ENCODE results near the gene ZNF639.
A peak's percentile ranks its signal among the peaks of the same experiment; 100 is the strongest.
"Not testable (repeated sequence)": the region's sequence is repeated elsewhere in the genome, so short reads cannot be mapped to it uniquely, and the experiment has no call there.

The ZNF639 gene
- 78.7 to 96.8 reads per million in 2 donors for total RNA-seq

GRCh38 chr3:179322286-179323196 is at the start of gene ZNF639:
Gene ZNF639 (plus strand): TSS chr3:179323031. CDS start chr3:179328294, 5,263 bp downstream.
- DNase-seq, result peak; percentile 78

DNA sequence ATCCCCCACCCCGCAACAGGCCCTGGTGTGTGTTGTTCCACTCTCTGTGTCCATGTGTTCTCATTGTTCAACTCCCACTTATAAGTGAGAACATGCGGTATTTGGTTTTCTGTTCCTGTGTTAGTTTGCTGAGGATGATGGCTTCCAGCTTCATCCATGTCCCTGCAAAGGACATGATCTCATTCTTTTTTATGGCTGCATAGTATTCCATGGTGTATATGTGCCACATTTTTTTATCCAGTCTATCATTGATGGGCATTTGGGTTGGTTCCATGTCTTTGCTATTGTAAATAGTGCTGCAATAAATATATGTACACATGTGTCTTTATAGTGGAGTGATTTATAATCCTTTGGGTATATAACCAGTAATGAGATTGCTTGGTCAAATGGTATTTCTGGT is 48.4 kb upstream of the ZNF639 start:
- not testable (repeated sequence) for DNase-seq

DNA sequence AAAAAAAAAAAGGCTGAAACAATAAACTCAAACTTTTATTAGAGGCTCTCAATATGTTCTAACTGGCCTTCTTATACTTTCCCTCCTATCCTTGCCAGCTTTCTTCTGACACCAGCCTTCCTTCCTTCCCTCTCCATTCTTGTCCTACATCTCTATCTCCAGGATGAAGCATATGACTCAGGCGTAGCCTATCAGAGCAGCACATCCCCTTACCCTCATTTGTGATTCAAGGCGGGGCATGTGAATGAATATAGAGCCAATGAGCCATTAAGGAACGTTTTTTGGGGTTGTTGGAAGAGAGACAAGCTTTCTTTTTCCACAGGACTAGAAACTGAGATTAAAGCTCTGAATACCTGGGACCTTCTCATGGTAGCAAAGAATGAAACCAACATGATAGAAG is 46.8 kb upstream of the ZNF639 start:
- DNase-seq, result no peak

- no peak for DNase-seq
These were observed 46.1 kb upstream of the ZNF639 start for GRCh38 chr3:179276743-179277142.

GRCh38 chr3:179278151-179278550 is 44.7 kb upstream of the ZNF639 start:
- no peak for DNase-seq

DNA sequence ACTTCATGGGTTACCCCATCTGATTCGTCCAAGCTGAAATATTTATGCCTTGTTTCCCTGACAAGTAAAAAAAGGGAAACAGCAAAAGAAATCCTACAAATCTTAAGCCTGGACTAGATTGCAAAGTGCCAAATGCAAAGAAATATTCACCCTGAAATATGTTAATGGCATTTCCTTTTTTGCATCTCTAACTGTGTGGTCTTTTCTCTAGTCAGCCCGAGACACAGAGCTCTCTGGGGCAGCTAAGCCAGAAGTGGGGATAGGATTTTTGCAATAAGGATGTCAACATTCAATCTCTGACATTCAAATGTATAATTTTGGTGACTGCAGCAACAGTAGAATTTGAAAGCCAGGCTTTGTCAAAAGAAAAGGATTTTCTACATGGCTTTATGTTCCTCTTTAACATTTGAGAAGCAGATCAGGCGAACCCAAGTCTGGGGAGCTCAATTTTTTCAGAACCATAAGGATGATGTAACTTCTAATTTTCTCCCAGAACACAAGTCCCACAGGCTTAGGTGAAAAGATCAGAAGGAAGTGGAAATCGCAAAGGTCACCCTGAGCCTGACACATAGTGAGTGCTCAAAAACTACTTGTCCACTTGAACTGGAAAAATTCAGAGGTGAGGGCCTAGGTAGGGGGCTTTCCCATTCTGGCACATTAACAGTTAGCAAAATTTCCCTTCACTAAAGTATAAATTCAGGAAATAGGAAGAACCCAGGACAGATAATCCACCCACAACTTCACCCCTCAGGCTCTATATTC is 43.7 kb upstream of the ZNF639 start:
- no peak for DNase-seq

DNA sequence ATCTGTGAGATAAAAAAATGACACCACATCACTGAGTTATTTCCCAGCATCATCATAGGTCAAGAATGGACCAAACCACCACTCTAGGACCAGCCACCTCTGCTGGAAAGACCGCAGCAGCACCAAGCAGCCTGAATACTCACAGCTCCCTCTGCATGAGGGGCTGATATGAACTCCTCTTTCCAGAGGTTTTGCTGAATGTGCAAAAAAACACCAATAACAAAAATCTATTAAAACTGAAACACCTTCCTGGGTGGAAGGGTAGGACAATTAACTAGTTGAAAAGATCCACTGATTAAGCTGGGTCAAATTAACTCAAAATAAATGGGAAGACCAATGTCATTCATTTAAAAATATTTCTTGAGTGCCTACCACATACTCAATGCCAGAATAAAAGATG is 43.0 kb upstream of the ZNF639 start:
- no peak for DNase-seq

DNA sequence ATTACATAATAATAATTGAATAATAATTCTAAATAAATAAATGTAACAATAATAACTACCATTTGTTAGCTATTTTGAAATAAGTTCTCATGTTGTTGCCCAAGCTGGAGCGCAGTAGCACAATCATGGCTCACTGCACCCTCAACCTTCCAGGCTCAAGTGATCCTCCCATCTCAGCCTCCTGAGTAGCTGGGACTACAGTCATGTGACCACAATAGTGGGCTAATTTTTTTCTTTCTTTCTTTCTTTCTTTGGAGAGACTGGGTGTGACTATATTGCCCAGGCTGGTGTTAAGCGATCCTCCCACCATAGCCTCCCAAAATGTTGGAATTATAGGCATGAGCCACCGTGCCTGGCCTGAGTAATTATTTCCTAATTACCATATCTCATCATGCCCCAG is 41.0 kb upstream of the ZNF639 start:
- DNase-seq, result no peak

GRCh38 chr3:179286331-179286730 is 36.5 kb upstream of the ZNF639 start:
- no peak for DNase-seq

- no peak for DNase-seq
These were observed 34.0 kb upstream of the ZNF639 start for GRCh38 chr3:179288845-179289244.

GRCh38 chr3:179289295-179289694 is 33.5 kb upstream of the ZNF639 start:
- no peak for DNase-seq

GRCh38 chr3:179292450-179292849 is 30.4 kb upstream of the ZNF639 start:
- no peak for DNase-seq

DNA sequence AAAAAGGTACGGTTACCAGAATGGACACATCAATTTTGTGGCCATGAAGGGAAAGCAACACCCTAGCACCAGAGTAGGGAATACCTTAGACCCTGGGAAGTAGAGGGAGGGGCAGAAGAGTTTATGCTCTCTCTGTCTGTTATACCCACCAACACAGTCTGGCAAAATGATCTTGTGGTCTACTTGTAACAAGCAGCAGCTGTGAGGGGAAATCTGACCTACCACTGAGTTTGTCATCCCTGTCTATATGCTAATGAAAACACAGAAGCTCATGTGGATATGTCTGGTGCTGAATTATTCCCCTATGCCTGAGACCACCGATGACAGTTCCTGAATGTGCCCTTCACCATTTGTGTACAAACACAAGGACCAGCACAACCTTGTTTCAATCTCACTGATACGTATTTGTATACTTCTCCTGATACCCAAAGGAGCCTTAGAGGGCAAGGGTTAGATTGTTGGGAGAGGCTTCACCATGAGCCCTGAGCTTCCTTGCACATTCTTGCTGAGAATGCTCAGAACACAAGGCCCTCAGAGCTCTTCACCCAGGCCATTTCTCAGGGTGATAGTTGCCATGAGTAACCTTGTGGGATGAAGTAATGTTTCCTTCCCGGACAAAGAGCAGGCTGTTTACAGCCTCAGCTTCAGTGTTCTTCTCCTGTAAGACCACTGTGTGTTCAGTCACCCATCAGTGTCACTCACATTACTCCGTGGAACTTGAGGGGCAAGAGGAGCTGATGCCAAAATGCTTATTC is 24.7 kb upstream of the ZNF639 start:
- no peak for DNase-seq

DNA sequence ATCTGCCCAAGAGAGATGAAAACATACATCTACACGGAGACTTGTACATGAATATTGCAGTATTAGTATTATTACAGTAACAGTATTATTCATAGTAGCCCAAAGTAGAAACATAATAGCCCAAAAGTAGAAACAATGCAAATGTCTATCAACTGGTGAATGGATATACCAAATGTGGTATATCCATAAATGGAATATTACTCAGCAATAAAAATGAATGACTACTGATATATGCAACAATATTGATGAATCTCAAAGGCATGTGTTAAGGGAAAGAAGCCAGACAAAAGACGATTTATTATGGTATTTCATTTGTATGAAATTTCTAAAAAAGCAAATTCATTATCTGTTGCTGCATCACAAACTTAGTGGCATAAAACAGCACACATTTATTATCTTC is 23.5 kb upstream of the ZNF639 start:
- DNase-seq, result no peak

- DNase-seq, result no peak
These were observed 22.7 kb upstream of the ZNF639 start for GRCh38 chr3:179299999-179300613.

- DNase-seq, result no peak
These were observed 21.2 kb upstream of the ZNF639 start for GRCh38 chr3:179301645-179302044.

- no peak for DNase-seq
These were observed 20.7 kb upstream of the ZNF639 start for GRCh38 chr3:179302111-179302510.

GRCh38 chr3:179304605-179305004 is 18.2 kb upstream of the ZNF639 start:
- DNase-seq, result no peak

DNA sequence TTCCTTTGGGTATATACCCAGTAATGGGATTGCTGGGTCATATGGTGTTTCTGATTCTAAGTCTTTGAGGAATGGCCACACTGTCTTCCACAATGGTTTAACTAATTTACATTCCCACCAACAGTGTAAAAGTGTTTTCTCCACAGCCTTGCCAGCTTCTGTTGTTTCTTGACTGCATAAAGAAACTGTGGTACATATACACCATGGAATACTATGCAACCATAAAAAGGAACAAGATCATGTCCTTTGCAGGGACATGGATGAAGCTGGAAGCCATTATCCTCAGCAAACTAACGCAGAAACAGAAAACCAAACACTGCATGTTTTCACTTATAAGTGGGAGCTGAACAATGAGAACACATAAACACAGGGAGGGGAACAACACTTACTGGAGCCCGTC is 15.5 kb upstream of the ZNF639 start:
- DNase-seq, result not testable (repeated sequence)

GRCh38 chr3:179308001-179308400 is 14.8 kb upstream of the ZNF639 start:
- DNase-seq, result no peak

GRCh38 chr3:179309225-179310078 is 13.4 kb upstream of the ZNF639 start:
- DNase-seq, result no peak

GRCh38 chr3:179318876-179319275 is 4.0 kb upstream of the ZNF639 start:
- no peak for DNase-seq

All from activated gamma-delta T cell (primary cell).